Measurements from ENCODE around the gene ROBO1.
"Not testable (repeated sequence)": the region's sequence is repeated elsewhere in the genome, so short reads cannot be mapped to it uniquely, and the experiment has no call there.

The ROBO1 gene

GRCh38 chr3:78689378-78689777, 1078.4 kb downstream of the ROBO1 start:
- Histone ChIP-seq H3K27ac (no peak overlapping the region), H3K4me1 (ENCODE audit: low read depth, poor library complexity, severe bottlenecking) (no peaks in the 10 kb centered on the region), H3K9ac (no peak overlapping the region), H2AFZ (ENCODE audit: low read depth) (no peak overlapping the region), H3K36me3 (ENCODE audit: insufficient read depth) (no peaks in the 10 kb centered on the region), H3K27me3 (ENCODE audit: insufficient read depth, low read depth) (no peaks in the 10 kb centered on the region), H4K20me1 (ENCODE audit: insufficient read depth) (no peaks in the 10 kb centered on the region), H3K4me2 (no peak overlapping the region), H3K4me3 (IDR thresholded peaks at IDR 0.05; ENCODE audit: insufficient read depth, low read depth, low read length) (no peak overlapping the region), H3K79me2 (ENCODE audit: insufficient read depth, low read depth) (no peaks in the 10 kb centered on the region)
- TF ChIP-seq CTCF (conservative IDR thresholded peaks at IDR 0.05; ENCODE audit: low read depth, low read length) = no peak

GRCh38 chr3:78687520-78687919, 1080.3 kb downstream of the ROBO1 start:
- no peak for TF ChIP-seq CTCF (conservative IDR thresholded peaks at IDR 0.05; ENCODE audit: low read depth, low read length)
- H3K9ac ChIP-seq = no peak overlapping the region

GRCh38 chr3:78683284-78683683, 1084.5 kb downstream of the ROBO1 start:
- no peak overlapping the region for H2AFZ ChIP-seq (ENCODE audit: low read depth)
- no peaks in the 10 kb centered on the region for H3K79me2 ChIP-seq (ENCODE audit: insufficient read depth, low read depth)
- no peaks in the 10 kb centered on the region for H3K36me3 ChIP-seq (ENCODE audit: insufficient read depth)
- H3K27ac ChIP-seq = no peak overlapping the region
- no peaks in the 10 kb centered on the region for H3K4me1 ChIP-seq (ENCODE audit: low read depth, poor library complexity, severe bottlenecking)
- no peak overlapping the region for H3K4me2 ChIP-seq
- H4K20me1 ChIP-seq (ENCODE audit: insufficient read depth) = no peaks in the 10 kb centered on the region
- no peaks in the 10 kb centered on the region for H3K27me3 ChIP-seq (ENCODE audit: insufficient read depth, low read depth)
- no peak for TF ChIP-seq CTCF (conservative IDR thresholded peaks at IDR 0.05; ENCODE audit: low read depth, low read length)
- no peak overlapping the region for H3K4me3 ChIP-seq (IDR thresholded peaks at IDR 0.05; ENCODE audit: insufficient read depth, low read depth, low read length)
- no peak overlapping the region for H3K9ac ChIP-seq

More at GRCh38 chr3:78687520-78687919, 1080.3 kb downstream of the ROBO1 start:
- H3K36me3 ChIP-seq (ENCODE audit: insufficient read depth) = no peaks in the 10 kb centered on the region
- no peaks in the 10 kb centered on the region for H3K4me1 ChIP-seq (ENCODE audit: low read depth, poor library complexity, severe bottlenecking)
- no peaks in the 10 kb centered on the region for H3K27me3 ChIP-seq (ENCODE audit: insufficient read depth, low read depth)
- no peak overlapping the region for H3K4me3 ChIP-seq (IDR thresholded peaks at IDR 0.05; ENCODE audit: insufficient read depth, low read depth, low read length)
- no peak overlapping the region for H2AFZ ChIP-seq (ENCODE audit: low read depth)
- H3K79me2 ChIP-seq (ENCODE audit: insufficient read depth, low read depth) = no peaks in the 10 kb centered on the region
- H4K20me1 ChIP-seq (ENCODE audit: insufficient read depth) = no peaks in the 10 kb centered on the region
- H3K27ac ChIP-seq = no peak overlapping the region
- no peak overlapping the region for H3K4me2 ChIP-seq

GRCh38 chr3:78675119-78675805, 1092.5 kb downstream of the ROBO1 start:
- H3K27me3 ChIP-seq (ENCODE audit: insufficient read depth, low read depth); H3K4me3 ChIP-seq (IDR thresholded peaks at IDR 0.05; ENCODE audit: insufficient read depth, low read depth, low read length); H4K20me1 ChIP-seq (ENCODE audit: insufficient read depth); H3K4me1 ChIP-seq (ENCODE audit: low read depth, poor library complexity, severe bottlenecking); H2AFZ ChIP-seq (ENCODE audit: low read depth); H3K36me3 ChIP-seq (ENCODE audit: insufficient read depth); H3K9ac ChIP-seq; H3K4me2 ChIP-seq; H3K27ac ChIP-seq; H3K79me2 ChIP-seq (ENCODE audit: insufficient read depth, low read depth): not testable (repeated sequence)

- Histone ChIP-seq H3K27ac (no peak overlapping the region), H3K4me3 (IDR thresholded peaks at IDR 0.05; ENCODE audit: insufficient read depth, low read depth, low read length) (no peak overlapping the region), H3K27me3 (ENCODE audit: insufficient read depth, low read depth) (no peaks in the 10 kb centered on the region), H3K79me2 (ENCODE audit: insufficient read depth, low read depth) (no peaks in the 10 kb centered on the region), H3K4me2 (no peak overlapping the region), H3K9ac (no peak overlapping the region), H3K36me3 (ENCODE audit: insufficient read depth) (no peaks in the 10 kb centered on the region), H4K20me1 (ENCODE audit: insufficient read depth) (no peaks in the 10 kb centered on the region), H2AFZ (ENCODE audit: low read depth) (no peak overlapping the region), H3K4me1 (ENCODE audit: low read depth, poor library complexity, severe bottlenecking) (no peaks in the 10 kb centered on the region)
- TF ChIP-seq CTCF (conservative IDR thresholded peaks at IDR 0.05; ENCODE audit: low read depth, low read length) = no peak
These were observed 1097.1 kb downstream of the ROBO1 start for GRCh38 chr3:78670746-78671145.
